Endodermal cell (in vitro differentiated cells): ENCODE measurements around the gene MBIP. TPM values are rescaled to one million over a fixed set of nuclear protein-coding genes. Genes with fewer than 3 reads are reported as not detected.
"Not testable (repeated sequence)": the region's sequence is repeated elsewhere in the genome, so short reads cannot be mapped to it uniquely, and the experiment has no call there.

Experiments
- DNase-seq: peaks from one replicate; pipeline ENCODE4 v3.0.0-alpha.2; 2017
- H3K27ac ChIP-seq: 2 replicates; pipeline ENCODE4 v1.5.1; 2013; ENCODE audit warnings: mild to moderate bottlenecking, low read depth, low read length, moderate library complexity
- H3K27me3 ChIP-seq: 2 replicates; pipeline ENCODE4 v1.6.1; 2013; ENCODE audit warnings: mild to moderate bottlenecking, low read length, moderate library complexity; ENCODE audit not compliant: insufficient read depth, control insufficient read depth, poor library complexity, severe bottlenecking
- H3K36me3 ChIP-seq: 2 replicates; pipeline ENCODE4 v1.7.0; 2013; ENCODE audit warnings: mild to moderate bottlenecking, low read length, moderate library complexity; ENCODE audit not compliant: control insufficient read depth, insufficient read depth
- H3K4me1 ChIP-seq: one replicate; pipeline ENCODE4 v1.7.0; 2013; ENCODE audit warnings: low read length; ENCODE audit not compliant: control insufficient read depth, insufficient read depth
- H3K4me3 ChIP-seq: 2 replicates; pipeline ENCODE4 v1.5.1; 2013; ENCODE audit warnings: mild to moderate bottlenecking, low read length, moderate library complexity
- H3K9ac ChIP-seq: 2 replicates; pipeline ENCODE4 v1.6.1; 2013; ENCODE audit warnings: mild to moderate bottlenecking, low read length, moderate library complexity; ENCODE audit not compliant: poor library complexity, severe bottlenecking; ENCODE audit errors: extremely low read depth
- H3K9me3 ChIP-seq: 2 replicates; pipeline ENCODE4 v1.6.1; 2013; ENCODE audit warnings: mild to moderate bottlenecking, low read length, moderate library complexity; ENCODE audit not compliant: control insufficient read depth
- H3K27ac Mint-ChIP-seq: 2 replicates; pipeline ENCODE4 v1.8.0; 2020; ENCODE audit warnings: mixed read lengths
- H3K27me3 Mint-ChIP-seq: 2 replicates; pipeline ENCODE4 v1.8.0; 2021; ENCODE audit warnings: mild to moderate bottlenecking, mixed read lengths; ENCODE audit not compliant: insufficient read depth
- H3K36me3 Mint-ChIP-seq: 2 replicates; pipeline ENCODE4 v1.8.0; 2020; ENCODE audit warnings: low read depth, mixed read lengths
- H3K4me1 Mint-ChIP-seq: 2 replicates; pipeline ENCODE4 v1.8.0; 2020; ENCODE audit warnings: mixed read lengths
- H3K4me3 Mint-ChIP-seq: 2 replicates; pipeline ENCODE4 v1.8.0; 2020; ENCODE audit warnings: mild to moderate bottlenecking, moderate library complexity, mixed read lengths
- H3K9me3 Mint-ChIP-seq: 2 replicates; pipeline ENCODE4 v1.8.0; 2020; ENCODE audit warnings: mild to moderate bottlenecking, mixed read lengths
- whole genome bisulfite sequencing, 2 experiments: methylation state at CpG; one replicate each; pipeline versions ENCODE4 v1.1.5 to v1.1.7; 2013; ENCODE audit warnings: missing lambda C conversion rate in 2 of 2, mixed read lengths in 1 of 2; ENCODE audit not compliant: insufficient coverage in 1 of 2, insufficient read length in 1 of 2; 5-methylcytosine and 5-hydroxymethylcytosine counted together
- total RNA-seq, 2 donors: library from RNA; stranded (reverse); fragmentation: NEBNext Ultra II Directional in 1 of 2; extraction: Animal tissue kit (Norgen Biotek cat#: 25700) in 1 of 2; gene quantifications; 2 replicates in 1 of 2; 3 replicates in 1 of 2; pipeline ENCODE4 v1.2.1, GENCODE V29; 2021
- TF ChIP-seq, protein P1 (sequence below): fragments of 200-600 bp; sonication (generic); conservative IDR thresholded peaks from 2 replicates; pipeline ENCODE4 v1.5.0; 2021; ENCODE audit warnings: antibody characterized with exemption, mild to moderate bottlenecking

Gene MBIP
- total RNA-seq, 2 donors from 2014 or later: 35.5 TPM

DNA sequence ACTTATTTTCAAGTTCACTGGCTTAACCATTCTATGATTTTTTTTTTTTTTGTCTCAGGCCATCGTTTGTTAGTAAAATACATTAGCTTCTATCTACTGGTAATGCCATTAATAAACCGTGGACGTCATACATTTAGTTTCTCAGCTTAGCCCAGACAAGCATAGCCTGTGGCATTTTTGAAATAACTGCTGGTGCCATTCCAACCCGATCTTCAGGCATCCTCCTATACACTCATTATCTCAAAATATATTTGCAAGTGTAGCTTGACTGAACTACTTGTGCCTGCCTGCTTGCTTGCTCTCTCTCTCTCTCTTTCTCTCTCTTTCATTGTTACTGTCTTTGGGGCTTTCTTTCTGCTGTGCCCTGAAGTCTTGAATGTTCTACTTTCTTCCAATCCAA lies 12.7 kb upstream of the MBIP start:
- Histone ChIP-seq H3K4me1 (no peaks in the 10 kb centered on the region), H3K27ac (no peak overlapping the region), H3K36me3 (no peaks in the 10 kb centered on the region), H3K4me3 (no peak overlapping the region), H3K9me3 (no peaks in the 10 kb centered on the region), H3K9ac (no peak overlapping the region), H3K27me3 (peaks cover under 1% of the 10 kb centered on the region)
- Mint-ChIP-seq H3K4me3 (no peak overlapping the region), H3K27ac (no peak overlapping the region), H3K27me3 (peaks cover 4% of the 10 kb centered on the region), H3K9me3 (no peaks in the 10 kb centered on the region), H3K4me1 (peaks cover 7% of the 10 kb centered on the region), H3K36me3 (no peaks in the 10 kb centered on the region)
- TF ChIP-seq, protein P1, sequence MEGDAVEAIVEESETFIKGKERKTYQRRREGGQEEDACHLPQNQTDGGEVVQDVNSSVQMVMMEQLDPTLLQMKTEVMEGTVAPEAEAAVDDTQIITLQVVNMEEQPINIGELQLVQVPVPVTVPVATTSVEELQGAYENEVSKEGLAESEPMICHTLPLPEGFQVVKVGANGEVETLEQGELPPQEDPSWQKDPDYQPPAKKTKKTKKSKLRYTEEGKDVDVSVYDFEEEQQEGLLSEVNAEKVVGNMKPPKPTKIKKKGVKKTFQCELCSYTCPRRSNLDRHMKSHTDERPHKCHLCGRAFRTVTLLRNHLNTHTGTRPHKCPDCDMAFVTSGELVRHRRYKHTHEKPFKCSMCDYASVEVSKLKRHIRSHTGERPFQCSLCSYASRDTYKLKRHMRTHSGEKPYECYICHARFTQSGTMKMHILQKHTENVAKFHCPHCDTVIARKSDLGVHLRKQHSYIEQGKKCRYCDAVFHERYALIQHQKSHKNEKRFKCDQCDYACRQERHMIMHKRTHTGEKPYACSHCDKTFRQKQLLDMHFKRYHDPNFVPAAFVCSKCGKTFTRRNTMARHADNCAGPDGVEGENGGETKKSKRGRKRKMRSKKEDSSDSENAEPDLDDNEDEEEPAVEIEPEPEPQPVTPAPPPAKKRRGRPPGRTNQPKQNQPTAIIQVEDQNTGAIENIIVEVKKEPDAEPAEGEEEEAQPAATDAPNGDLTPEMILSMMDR: no peak
- no peak for DNase-seq
- 89 to 96% methylated on average over 4 of the region's 4 CpGs for WGBS, 2 experiments

DNA sequence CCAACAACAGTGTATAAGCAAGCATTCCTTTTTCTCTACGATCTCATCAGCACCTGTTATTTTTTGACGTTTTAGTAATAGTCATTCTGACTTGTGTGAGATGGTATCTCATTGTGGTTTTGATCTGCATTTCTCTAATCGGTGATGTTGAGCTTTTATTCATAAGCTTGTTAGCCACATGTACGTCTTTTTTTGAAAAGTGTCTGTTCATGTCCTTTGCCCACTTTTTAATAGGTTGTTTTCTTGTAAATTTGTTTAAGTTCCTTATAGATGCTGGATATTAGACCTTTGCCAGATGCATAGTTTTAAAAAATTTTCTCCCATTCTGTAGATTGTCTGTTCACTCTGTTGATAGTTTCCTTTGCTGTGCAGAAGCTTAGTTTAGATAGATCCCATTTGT lies 7.1 kb upstream of the MBIP start:
- H3K4me3 ChIP-seq, H3K9ac ChIP-seq, H3K4me1 Mint-ChIP-seq, H3K9me3 ChIP-seq, H3K27ac ChIP-seq, DNase-seq, H3K4me1 ChIP-seq, H3K9me3 Mint-ChIP-seq, H3K4me3 Mint-ChIP-seq, H3K36me3 ChIP-seq, H3K27ac Mint-ChIP-seq, H3K36me3 Mint-ChIP-seq: not testable (repeated sequence)
- WGBS, 2 experiments: 90 to 96% methylated on average over 3 of the region's 4 CpGs
- peaks cover 39% of the 10 kb centered on the region for H3K27me3 Mint-ChIP-seq
- peaks cover 14% of the 10 kb centered on the region for H3K27me3 ChIP-seq

DNA sequence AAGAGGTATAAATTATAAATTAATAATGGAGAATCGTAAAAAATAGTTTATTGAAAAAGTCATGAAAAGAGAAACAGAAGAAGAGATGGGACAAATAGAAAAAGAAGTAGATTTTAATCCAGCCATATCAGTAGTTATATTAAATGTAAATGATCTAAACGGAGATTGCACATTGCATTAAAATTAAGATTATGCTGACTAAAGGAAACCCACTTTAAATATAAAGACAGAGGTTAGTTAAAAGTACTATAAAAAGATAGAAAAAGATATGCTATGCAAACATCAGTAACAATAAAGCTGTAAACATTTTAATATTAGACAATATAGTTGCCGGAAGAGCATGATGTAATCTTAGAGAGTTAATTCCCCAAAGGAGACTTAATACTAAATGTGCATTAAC lies 5.4 kb upstream of the MBIP start:
- Histone ChIP-seq H3K27me3 (peaks cover 14% of the 10 kb centered on the region), H3K27ac (no peak overlapping the region), H3K9me3 (peaks cover 10% of the 10 kb centered on the region), H3K4me3 (no peak overlapping the region), H3K9ac (no peak overlapping the region), H3K4me1 (peaks cover 6% of the 10 kb centered on the region), H3K36me3 (no peaks in the 10 kb centered on the region)
- H3K9me3 Mint-ChIP-seq: peaks cover 8% of the 10 kb centered on the region
- no peaks in the 10 kb centered on the region for H3K36me3 Mint-ChIP-seq
- no peak overlapping the region for H3K4me3 Mint-ChIP-seq
- H3K27ac Mint-ChIP-seq: no peak overlapping the region
- H3K27me3 Mint-ChIP-seq: peaks cover 44% of the 10 kb centered on the region
- DNase-seq: no peak
- WGBS, 2 experiments: 86 to 100% methylated on average over 1 of the region's 3 CpGs
- TF ChIP-seq, protein P1: no peak
- H3K4me1 Mint-ChIP-seq: peaks cover 3% of the 10 kb centered on the region

DNA sequence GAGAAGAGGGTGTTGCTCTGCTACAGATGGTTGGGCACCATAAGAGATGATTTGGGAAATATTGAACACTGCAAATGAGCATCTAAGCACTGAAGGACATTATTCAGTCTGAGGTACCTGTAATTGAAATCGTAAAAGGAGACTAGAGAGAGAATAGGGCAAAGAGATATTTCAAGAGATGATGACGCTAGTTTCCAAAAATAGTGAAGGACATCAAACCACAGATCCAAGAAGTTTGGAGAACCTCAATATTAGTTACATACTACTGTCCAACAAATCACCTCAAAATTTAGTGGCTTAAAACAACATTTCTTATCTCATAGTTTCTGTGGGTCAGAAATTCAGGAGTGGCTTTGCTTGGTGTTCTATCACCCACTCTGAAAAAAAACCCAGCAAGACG lies 4.5 kb upstream of the MBIP start:
- Mint-ChIP-seq H3K4me1 (peaks cover 6% of the 10 kb centered on the region), H3K4me3 (no peak overlapping the region), H3K36me3 (no peaks in the 10 kb centered on the region), H3K27ac (no peak overlapping the region), H3K27me3 (peaks cover 40% of the 10 kb centered on the region), H3K9me3 (peaks cover 8% of the 10 kb centered on the region)
- Histone ChIP-seq H3K36me3 (no peaks in the 10 kb centered on the region), H3K4me3 (no peak overlapping the region), H3K27ac (no peak overlapping the region), H3K9ac (no peak overlapping the region), H3K27me3 (peaks cover 14% of the 10 kb centered on the region), H3K9me3 (peaks cover 10% of the 10 kb centered on the region), H3K4me1 (peaks cover 6% of the 10 kb centered on the region)
- TF ChIP-seq, protein P1: no peak
- WGBS, 2 experiments: 83 to 91% methylated on average over 1 to 3 of the region's 3 CpGs
- DNase-seq: no peak
